Mesodermal cell (in vitro differentiated cells): ENCODE measurements around the gene CD69.
"Not testable (repeated sequence)": the region's sequence is repeated elsewhere in the genome, so short reads cannot be mapped to it uniquely, and the experiment has no call there.

Experiments
- H3K27ac ChIP-seq: 2 replicates; pipeline ENCODE4 v1.7.0; 2013; ENCODE audit warnings: mild to moderate bottlenecking, low read depth, low read length, moderate library complexity; ENCODE audit not compliant: severe bottlenecking
- H3K36me3 ChIP-seq: 2 replicates; pipeline ENCODE4 v1.7.1; 2013; ENCODE audit warnings: mild to moderate bottlenecking, low read length, moderate library complexity; ENCODE audit not compliant: control insufficient read depth, insufficient read depth
- H3K4me1 ChIP-seq: one replicate; pipeline ENCODE4 v1.7.1; 2013; ENCODE audit warnings: mild to moderate bottlenecking, low read length; ENCODE audit not compliant: insufficient read depth, control insufficient read depth, poor library complexity, severe bottlenecking
- H3K4me3 ChIP-seq: 2 replicates; pipeline ENCODE4 v1.7.0; 2013; ENCODE audit warnings: low read length, control low read depth, mild to moderate bottlenecking; ENCODE audit not compliant: insufficient read depth, poor library complexity, severe bottlenecking; ENCODE audit errors: extremely low read depth
- H3K9me3 ChIP-seq: 2 replicates; pipeline ENCODE4 v1.7.1; 2013; ENCODE audit warnings: mild to moderate bottlenecking, low read length, moderate library complexity; ENCODE audit not compliant: control insufficient read depth
- WGBS, 2 experiments: methylation state at CpG; one replicate each; pipeline ENCODE4 v1.1.5; 2013; ENCODE audit warnings: missing lambda C conversion rate in 2 of 2; ENCODE audit not compliant: insufficient coverage in 2 of 2; 5-methylcytosine and 5-hydroxymethylcytosine counted together

Gene CD69

DNA sequence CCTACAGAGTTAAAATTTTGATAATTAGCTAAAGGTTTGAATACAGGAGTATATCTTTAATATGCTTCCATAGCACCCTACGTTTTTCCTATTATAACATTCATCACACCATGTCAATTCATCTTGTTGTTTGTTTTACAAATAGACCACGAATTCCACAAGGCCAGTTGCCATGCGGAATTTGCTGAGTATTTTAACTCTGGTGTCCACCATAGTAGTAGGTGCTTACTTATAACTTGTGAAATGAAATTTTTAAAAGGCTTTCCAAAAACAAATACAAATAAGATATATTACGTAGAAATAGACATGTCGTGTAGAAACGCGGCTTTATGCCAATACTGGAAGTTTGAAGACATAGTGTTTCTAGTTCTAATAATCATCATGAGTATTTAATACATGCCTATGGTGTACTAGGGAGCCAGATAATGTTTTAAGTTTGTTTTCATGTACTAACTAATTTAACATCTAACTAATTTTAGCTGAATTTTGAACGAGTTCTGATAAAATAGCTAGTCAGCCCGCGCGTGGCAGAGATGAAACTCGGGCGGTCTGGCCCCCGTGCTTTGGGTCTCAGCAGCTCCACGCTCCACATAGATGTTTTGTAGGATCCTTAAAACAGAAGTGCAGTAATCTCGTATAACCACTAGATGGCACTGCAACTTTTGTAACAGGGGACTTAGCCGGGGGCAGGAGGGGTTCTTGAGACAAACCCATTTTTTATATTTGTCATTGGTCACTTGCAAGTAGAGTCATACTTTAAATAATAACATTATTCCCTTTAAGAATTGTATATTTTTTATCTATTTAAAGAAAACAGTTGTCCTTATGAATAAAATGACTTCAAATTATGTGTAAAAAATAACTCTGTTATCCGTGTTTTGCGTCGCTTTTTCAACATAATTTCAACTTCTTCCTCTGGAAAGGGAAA is 10.2 kb downstream of the CD69 start:
- H3K4me1 ChIP-seq = no peaks in the 10 kb centered on the region
- no peaks in the 10 kb centered on the region for H3K36me3 ChIP-seq
- H3K9me3 ChIP-seq = no peaks in the 10 kb centered on the region
- WGBS, 2 experiments = 4 to 20% methylated on average over 1 to 7 of the region's 20 CpGs
- H3K27ac ChIP-seq = no peak overlapping the region
- H3K4me3 ChIP-seq = no peak overlapping the region

DNA sequence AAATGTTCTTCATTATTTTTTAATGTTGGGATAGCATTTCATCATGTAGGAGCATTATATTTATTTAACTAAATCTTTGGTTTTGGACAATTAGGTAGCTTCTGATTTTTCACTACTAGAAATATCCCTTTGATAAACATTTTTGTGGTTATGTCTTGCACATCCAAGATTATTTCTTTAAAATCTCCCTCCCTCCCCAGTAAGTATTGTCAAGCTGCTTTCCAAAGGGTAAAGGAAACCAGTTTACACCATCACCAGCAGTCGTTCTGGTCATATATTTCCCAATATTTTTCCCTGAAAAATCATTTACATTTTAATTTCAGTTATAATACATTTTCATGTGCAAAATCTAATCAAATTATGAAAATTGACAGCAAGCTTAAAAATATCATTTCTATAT is 11.1 kb downstream of the CD69 start:
- Histone ChIP-seq H3K9me3 (no peaks in the 10 kb centered on the region), H3K4me1 (no peaks in the 10 kb centered on the region), H3K27ac (no peak overlapping the region), H3K36me3 (no peaks in the 10 kb centered on the region), H3K4me3 (no peak overlapping the region)
- no CpG with 5 or more reads among the region's 1 CpG for WGBS, 2 experiments

DNA sequence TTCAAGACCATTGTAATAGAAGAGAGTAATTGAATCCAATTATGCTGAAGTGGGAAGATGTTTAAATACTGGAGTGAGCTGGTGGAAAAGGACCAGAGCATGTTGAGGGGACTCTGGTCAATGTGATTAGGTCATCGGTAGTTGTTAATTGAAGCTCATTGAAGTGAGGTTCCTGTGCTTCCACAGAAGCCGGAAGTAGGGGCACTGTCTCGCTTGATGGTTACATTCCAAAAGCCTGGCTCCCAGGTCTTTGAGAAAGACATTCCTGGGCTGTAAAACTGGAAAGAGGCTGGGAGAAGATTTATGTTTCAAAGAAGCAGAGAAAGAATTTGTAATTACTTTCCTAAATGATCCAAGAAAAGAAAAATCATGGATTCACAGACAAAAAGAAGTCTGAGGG is 15.5 kb downstream of the CD69 start:
- no peaks in the 10 kb centered on the region for H3K36me3 ChIP-seq
- no peaks in the 10 kb centered on the region for H3K9me3 ChIP-seq
- H3K4me1 ChIP-seq = no peaks in the 10 kb centered on the region
- peak overlapping the region; percentile 23 for H3K27ac ChIP-seq
- 80 to 100% methylated on average over 1 of the region's 3 CpGs for WGBS, 2 experiments
- no peak overlapping the region for H3K4me3 ChIP-seq

DNA sequence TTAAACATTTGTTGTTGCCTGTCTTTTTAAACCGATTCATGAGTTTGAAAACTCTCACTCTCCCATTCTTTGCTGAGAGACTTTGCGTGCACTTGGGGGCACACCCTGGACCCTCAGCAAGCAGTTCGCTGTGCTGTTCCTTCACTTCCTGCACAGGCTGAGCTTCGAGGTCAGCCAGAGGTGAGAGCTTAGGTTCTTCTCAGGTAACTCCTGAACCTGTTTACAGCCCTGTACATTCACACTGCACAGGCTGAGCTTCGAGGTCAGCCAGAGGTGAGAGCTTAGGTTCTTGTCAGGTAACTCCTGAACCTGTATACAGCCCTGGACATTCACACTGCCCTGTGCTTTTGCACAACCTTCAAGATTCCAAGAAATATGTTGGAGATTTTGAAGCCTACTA is 18.0 kb downstream of the CD69 start:
- Histone ChIP-seq H3K9me3 (no peaks in the 10 kb centered on the region), H3K4me3 (no peak overlapping the region), H3K4me1 (no peaks in the 10 kb centered on the region), H3K36me3 (no peaks in the 10 kb centered on the region), H3K27ac (no peak overlapping the region)
- 80 to 91% methylated on average over 4 of the region's 5 CpGs for WGBS, 2 experiments

DNA sequence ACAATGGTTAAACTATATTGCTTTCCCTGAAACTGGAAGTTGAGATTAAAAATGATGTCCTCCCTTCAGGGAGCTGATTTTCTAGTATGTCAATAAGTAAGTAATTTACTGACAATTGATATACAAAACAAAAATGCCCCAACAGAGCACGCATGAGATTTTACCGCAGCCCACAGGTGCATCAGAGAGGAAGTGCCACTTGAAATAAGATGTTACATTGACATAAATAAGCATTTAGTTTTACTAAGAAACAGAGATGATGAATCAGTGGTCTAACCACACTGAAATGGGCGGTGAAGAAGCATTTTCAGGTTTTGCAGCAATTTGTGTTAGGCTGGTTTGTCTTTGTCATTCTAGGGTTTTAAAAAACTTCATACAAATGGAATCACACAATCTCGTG is 19.0 kb downstream of the CD69 start:
- H3K4me3 ChIP-seq = no peak overlapping the region
- no CpG with 5 or more reads among the region's 4 CpGs for WGBS, 2 experiments
- H3K4me1 ChIP-seq = no peaks in the 10 kb centered on the region
- H3K36me3 ChIP-seq = no peaks in the 10 kb centered on the region
- no peak overlapping the region for H3K27ac ChIP-seq
- H3K9me3 ChIP-seq = no peaks in the 10 kb centered on the region

DNA sequence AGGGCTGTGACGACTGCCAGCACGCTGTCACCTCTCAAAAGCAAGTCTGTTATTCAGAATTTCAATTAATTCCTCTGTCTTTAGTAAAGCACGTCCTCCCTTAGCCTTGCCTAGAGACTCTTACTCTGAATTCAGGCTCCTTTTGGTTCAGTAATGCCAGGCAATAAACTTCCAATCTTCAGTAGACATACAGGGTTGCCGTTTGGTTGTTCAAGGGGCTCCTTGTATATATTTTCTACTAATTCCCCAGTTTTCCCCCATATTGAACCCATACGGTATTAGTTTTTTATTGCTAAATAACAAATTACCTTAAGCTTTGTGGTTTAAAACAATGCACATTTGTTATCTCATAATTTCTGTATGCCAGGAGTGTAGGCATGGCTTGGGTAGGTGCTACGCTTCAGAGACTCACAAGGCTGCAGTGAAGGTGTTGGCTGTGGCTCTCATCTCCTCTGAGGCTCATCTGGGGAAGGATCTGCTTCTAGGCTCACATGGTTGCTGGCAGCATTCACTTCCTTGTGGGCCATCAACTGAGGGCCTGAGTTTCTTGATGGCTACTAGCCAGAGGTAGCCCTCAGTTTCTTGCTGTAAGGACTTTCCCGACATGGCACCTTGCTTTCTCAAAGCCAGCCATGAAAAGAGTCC is 20.5 kb downstream of the CD69 start:
- Histone ChIP-seq H3K27ac (no peak overlapping the region), H3K4me3 (no peak overlapping the region), H3K9me3 (no peaks in the 10 kb centered on the region), H3K36me3 (no peaks in the 10 kb centered on the region), H3K4me1 (no peaks in the 10 kb centered on the region)
- 93 to 96% methylated on average over 4 to 5 of the region's 7 CpGs for WGBS, 2 experiments

DNA sequence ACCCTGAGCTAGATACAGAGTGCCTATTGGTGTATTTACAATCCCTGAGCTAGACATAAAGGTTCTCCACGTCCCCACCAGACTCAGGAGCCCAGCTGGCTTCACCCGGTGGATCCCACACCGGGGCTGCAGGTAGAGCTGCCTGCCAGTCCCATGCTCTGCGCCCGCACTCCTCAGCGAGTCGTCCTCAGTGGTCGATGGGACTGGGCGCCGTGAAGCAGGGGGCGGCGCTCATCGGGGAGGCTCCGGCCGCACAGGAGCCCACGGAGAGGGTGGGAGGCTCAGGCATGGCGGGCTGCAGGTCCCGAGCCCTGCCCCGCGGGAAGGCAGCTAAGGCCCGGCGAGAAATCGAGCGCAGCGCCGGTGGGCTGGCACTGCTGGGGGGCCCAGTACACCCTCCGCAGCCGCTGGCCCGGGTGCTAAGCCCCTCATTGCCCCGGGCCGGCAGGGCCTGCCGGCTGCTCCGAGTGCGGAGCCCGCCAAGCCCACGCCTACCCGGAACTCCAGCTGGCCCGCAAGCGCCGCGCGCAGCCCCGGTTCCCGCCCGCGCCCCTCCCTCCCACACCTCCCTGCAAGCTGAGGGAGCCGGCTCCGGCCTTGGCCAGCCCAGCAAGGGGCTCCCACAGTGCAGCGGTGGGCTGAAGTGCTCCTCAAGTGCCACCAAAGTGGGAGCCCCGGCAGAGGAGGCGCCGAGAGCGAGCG is 21.1 kb downstream of the CD69 start:
- not testable (repeated sequence) for H3K27ac ChIP-seq, H3K4me3 ChIP-seq, H3K4me1 ChIP-seq, H3K9me3 ChIP-seq, H3K36me3 ChIP-seq
- WGBS, 2 experiments = 97 to 98% methylated on average over 19 to 40 of the region's 54 CpGs

DNA sequence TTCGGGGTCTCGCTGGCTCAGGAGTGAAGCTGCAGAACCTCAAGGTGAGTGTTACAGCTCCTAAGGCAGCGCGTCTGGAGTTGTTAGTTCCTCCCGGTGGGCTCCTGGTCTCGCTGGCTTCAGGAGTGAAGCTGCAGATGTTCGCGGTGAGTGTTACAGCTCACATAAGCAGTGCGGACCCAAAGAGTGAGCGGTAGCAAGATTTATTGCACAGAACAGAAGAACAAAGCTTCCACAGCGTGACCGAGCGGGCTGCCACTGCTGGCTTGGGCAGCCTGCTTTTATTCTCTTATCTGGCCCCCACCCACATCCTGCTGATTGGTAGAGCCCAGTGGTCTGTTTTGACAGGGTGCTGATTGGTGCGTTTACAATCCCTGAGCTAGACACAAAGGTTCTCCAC is 21.8 kb downstream of the CD69 start:
- H3K9me3 ChIP-seq, H3K4me3 ChIP-seq, H3K4me1 ChIP-seq, H3K27ac ChIP-seq, H3K36me3 ChIP-seq: not testable (repeated sequence)
- 85 to 89% methylated on average over 10 to 13 of the region's 14 CpGs for WGBS, 2 experiments

DNA sequence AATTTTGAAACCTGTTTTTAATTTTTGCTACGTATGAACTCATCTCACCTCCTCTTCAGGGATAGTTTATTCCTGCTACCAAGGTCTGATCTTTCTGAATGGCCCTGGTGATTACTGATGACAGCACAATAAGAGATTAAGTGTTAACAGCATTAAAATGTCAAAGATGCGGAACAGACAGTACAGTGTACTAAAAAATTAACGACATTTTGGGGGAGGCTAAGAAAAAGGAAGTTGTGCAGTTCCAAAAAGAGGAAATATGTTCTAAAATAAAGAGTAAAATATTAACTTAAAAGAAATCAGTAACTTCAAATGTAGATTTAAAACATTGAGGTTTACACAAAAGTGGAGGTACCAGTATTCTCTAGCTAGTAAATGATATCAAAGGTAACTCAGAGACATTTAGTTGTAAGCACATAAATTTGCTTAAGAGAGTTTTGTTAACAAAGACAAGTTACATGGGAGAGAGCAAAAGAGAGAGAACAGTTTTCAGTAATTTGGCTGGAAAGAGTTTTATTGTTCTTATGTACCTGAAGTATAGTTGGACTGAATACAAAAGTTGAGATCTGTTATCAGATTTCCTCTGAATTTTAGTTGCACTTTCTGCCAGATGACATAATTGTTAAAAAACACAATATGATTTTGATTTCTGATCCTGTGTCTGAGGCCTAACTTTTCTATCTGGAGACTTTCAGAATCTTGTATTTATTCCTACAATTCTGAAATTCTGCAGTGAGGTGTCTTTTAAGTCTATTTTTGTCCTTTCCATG is 23.6 kb downstream of the CD69 start:
- 83% methylated on average over 1 of the region's 3 CpGs; no CpG with 5 or more reads in 1 of the 2 experiments for WGBS, 2 experiments
- no peak overlapping the region for H3K27ac ChIP-seq
- H3K9me3 ChIP-seq = no peaks in the 10 kb centered on the region
- no peak overlapping the region for H3K4me3 ChIP-seq
- H3K36me3 ChIP-seq = no peaks in the 10 kb centered on the region
- no peaks in the 10 kb centered on the region for H3K4me1 ChIP-seq

DNA sequence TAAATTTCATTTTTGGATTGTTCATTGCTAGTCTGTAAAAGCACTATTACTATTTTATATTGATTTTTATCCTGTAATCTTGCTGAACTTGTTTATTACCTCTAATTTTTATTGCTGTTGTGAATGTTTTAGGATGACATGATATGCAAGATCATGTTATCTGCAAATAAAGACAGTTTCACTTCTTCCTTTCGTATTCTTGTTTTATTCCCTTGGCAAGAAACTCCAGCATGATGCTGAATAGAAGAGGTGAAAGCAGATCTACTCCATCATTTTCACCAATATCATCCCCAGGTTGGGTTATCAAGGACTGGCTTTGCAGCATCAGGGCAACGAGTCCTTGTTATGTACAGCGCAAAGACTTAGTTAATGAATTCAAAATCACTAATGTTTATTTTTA is 25.1 kb downstream of the CD69 start:
- no peaks in the 10 kb centered on the region for H3K36me3 ChIP-seq
- H3K9me3 ChIP-seq = no peaks in the 10 kb centered on the region
- no peak overlapping the region for H3K4me3 ChIP-seq
- no peak overlapping the region for H3K27ac ChIP-seq
- 100% methylated on average over 1 of the region's 3 CpGs for WGBS, 2 experiments
- no peaks in the 10 kb centered on the region for H3K4me1 ChIP-seq
